H1 (cell line): ENCODE results near the gene TK2. TPM values are rescaled to one million over a fixed set of nuclear protein-coding genes. Genes with fewer than 3 reads are reported as not detected.
A peak's percentile ranks its signal among the peaks of the same experiment; 100 is the strongest.

ENCODE experiments used
- CTCF ChIA-PET: fragments of 300-600 bp; sonication (Branson Sonifier 250); formaldehyde crosslinking; loops from one replicate; lab custom pipeline; 2021; ENCODE audit not compliant: partially characterized antibody; lab: Charles Lee
- POLR2A ChIA-PET: fragments of 300-600 bp; sonication (Branson Sonifier 250); formaldehyde crosslinking; loops from one replicate; lab custom pipeline; 2021; ENCODE audit warnings: inconsistent platforms; ENCODE audit not compliant: partially characterized antibody; lab: Charles Lee
- DNase-seq, 2 experiments: peaks; one replicate each; pipeline versions ENCODE4 v3.0.0 to v3.0.0-alpha.2; 2010 to 2022; ENCODE audit warnings: low spot score in 2 of 2, low read depth in 1 of 2, mixed read lengths in 1 of 2
- FAIRE-seq: peaks from 2 replicates; lab custom pipeline; 2011; peaks lifted over from hg19 to GRCh38; lab: Jason Lieb, UNC
- H2AFZ ChIP-seq: 2 replicates; pipeline ENCODE4 v1.8.1; 2012; ENCODE audit warnings: low read length, inconsistent platforms
- H2AK5ac ChIP-seq: 2 replicates; pipeline ENCODE4 v1.6.1; 2013; ENCODE audit warnings: low read depth, low read length
- H2BK120ac ChIP-seq: replicated peaks from 2 replicates; pipeline ENCODE3; 2013; ENCODE audit warnings: low read depth, low read length, inconsistent platforms
- H2BK12ac ChIP-seq: 2 replicates; pipeline ENCODE4 v1.6.1; 2013; ENCODE audit warnings: low read depth, low read length
- H2BK15ac ChIP-seq: 2 replicates; pipeline ENCODE4 v1.6.1; 2013; ENCODE audit warnings: low read length
- H2BK20ac ChIP-seq: 2 replicates; pipeline ENCODE4 v1.6.1; 2013; ENCODE audit warnings: low read length
- H2BK5ac ChIP-seq: 2 replicates; pipeline ENCODE4 v1.6.1; 2013; ENCODE audit warnings: low read depth, low read length
- H3K14ac ChIP-seq: 2 replicates; pipeline ENCODE4 v1.6.1; 2013; ENCODE audit warnings: inconsistent platforms; ENCODE audit not compliant: insufficient read length
- H3K18ac ChIP-seq: 2 replicates; pipeline ENCODE4 v1.6.1; 2013; ENCODE audit warnings: low read length; ENCODE audit errors: extremely low read depth
- H3K23ac ChIP-seq: 2 replicates; pipeline ENCODE4 v1.6.1; 2013; ENCODE audit warnings: inconsistent platforms; ENCODE audit not compliant: insufficient read length
- H3K23me2 ChIP-seq: 2 replicates; pipeline ENCODE4 v1.6.1; 2013; ENCODE audit warnings: low read depth, low read length
- H3K27ac ChIP-seq: 2 replicates; pipeline ENCODE4 v1.6.1; 2011; ENCODE audit warnings: low read depth, low read length, inconsistent platforms
- H3K27me3 ChIP-seq, 4 experiments: replicated peaks in 1 of 4; 1 replicate in 1 of 4; 2 replicates in 3 of 4; pipeline versions ENCODE4 v1.6.1 to v1.8.1; 2011 to 2013; ENCODE audit warnings: low read length in 3 of 4, mild to moderate bottlenecking in 3 of 4, inconsistent platforms in 2 of 4, mixed read lengths in 2 of 4, moderate library complexity in 1 of 4; ENCODE audit not compliant: control insufficient read depth in 3 of 4, insufficient read depth in 3 of 4; ENCODE audit errors: extremely low read depth in 1 of 4
- H3K36me3 ChIP-seq, 4 experiments: 2 replicates each; pipeline versions ENCODE4 v1.6.1 to v1.8.1; 2011 to 2013; ENCODE audit warnings: mild to moderate bottlenecking in 4 of 4, low read length in 3 of 4, moderate library complexity in 2 of 4, control low read depth in 1 of 4, inconsistent platforms in 1 of 4; ENCODE audit not compliant: insufficient read depth in 4 of 4, control insufficient read depth in 2 of 4
- H3K4ac ChIP-seq: replicated peaks from 2 replicates; pipeline ENCODE3; 2013; ENCODE audit warnings: low read length, low read depth, mixed read lengths, inconsistent platforms; ENCODE audit not compliant: insufficient read length
- H3K4me1 ChIP-seq, 4 experiments: replicated peaks in 1 of 4; 1 replicate in 1 of 4; 2 replicates in 3 of 4; pipeline versions ENCODE4 v1.6.1 to v1.8.1; 2011 to 2013; ENCODE audit warnings: low read length in 3 of 4, inconsistent platforms in 2 of 4, mixed read lengths in 1 of 4; ENCODE audit not compliant: insufficient read depth in 4 of 4, control insufficient read depth in 3 of 4
- H3K4me2 ChIP-seq, 2 experiments: 2 replicates each; pipeline versions ENCODE4 v1.6.1 to v1.8.1; 2011 to 2013; ENCODE audit warnings: low read depth in 2 of 2, low read length in 2 of 2, control low read depth in 1 of 2, inconsistent platforms in 1 of 2, mild to moderate bottlenecking in 1 of 2; ENCODE audit not compliant: insufficient read depth in 1 of 2
- H3K4me3 ChIP-seq, 4 experiments: fragments of 200-600, 300-600 bp in 1 of 4; sonication (generic), shearing (Covaris generic), sonication (Bioruptor Twin) in 1 of 4; 2 replicates each; pipeline versions ENCODE4 v1.5.1 to v1.8.1; 2011 to 2016; ENCODE audit warnings: low read length in 4 of 4, low read depth in 3 of 4, control low read depth in 2 of 4, inconsistent platforms in 2 of 4, mild to moderate bottlenecking in 2 of 4, mixed read lengths in 1 of 4, moderate library complexity in 1 of 4; ENCODE audit not compliant: insufficient read depth in 2 of 4; ENCODE audit errors: extremely low read depth in 1 of 4
- H3K56ac ChIP-seq: replicated peaks from 2 replicates; pipeline ENCODE3; 2013; ENCODE audit warnings: low read depth, mild to moderate bottlenecking, mixed read lengths, low read length, inconsistent platforms; ENCODE audit not compliant: insufficient read length
- H3K79me1 ChIP-seq: 2 replicates; pipeline ENCODE4 v1.6.1; 2013; ENCODE audit warnings: low read depth, low read length, control low read depth
- H3K79me2 ChIP-seq, 2 experiments: 2 replicates each; pipeline versions ENCODE4 v1.6.1 to v1.8.1; 2012 to 2013; ENCODE audit warnings: low read length in 2 of 2, mild to moderate bottlenecking in 2 of 2, inconsistent platforms in 1 of 2; ENCODE audit not compliant: insufficient read depth in 2 of 2, control insufficient read depth in 1 of 2
- H3K9ac ChIP-seq, 4 experiments: replicated peaks in 1 of 4; 1 replicate in 1 of 4; 2 replicates in 3 of 4; pipeline versions ENCODE4 v1.6.1 to v1.8.1; 2011 to 2013; ENCODE audit warnings: low read depth in 3 of 4, low read length in 3 of 4, control low read depth in 2 of 4, mild to moderate bottlenecking in 2 of 4, moderate library complexity in 2 of 4, inconsistent platforms in 1 of 4; ENCODE audit errors: extremely low read depth in 1 of 4
- H3K9me3 ChIP-seq, 2 experiments: 2 replicates each; pipeline versions ENCODE4 v1.6.1 to v1.8.1; 2012 to 2013; ENCODE audit warnings: mild to moderate bottlenecking in 2 of 2, moderate library complexity in 2 of 2, control low read depth in 1 of 2, inconsistent platforms in 1 of 2, low read depth in 1 of 2, low read length in 1 of 2, mixed read lengths in 1 of 2; ENCODE audit not compliant: insufficient read depth in 2 of 2
- H4K20me1 ChIP-seq, 2 experiments: replicated peaks in 1 of 2; 2 replicates each; pipeline versions ENCODE3 to v1.8.1; 2011 to 2013; ENCODE audit warnings: inconsistent platforms in 2 of 2, low read length in 2 of 2, mild to moderate bottlenecking in 1 of 2; ENCODE audit not compliant: insufficient read depth in 2 of 2, control insufficient read depth in 1 of 2
- H4K5ac ChIP-seq: 2 replicates; pipeline ENCODE4 v1.6.1; 2013; ENCODE audit warnings: low read length, low read depth, mixed read lengths, inconsistent platforms; ENCODE audit not compliant: insufficient read length
- H4K8ac ChIP-seq: 2 replicates; pipeline ENCODE4 v1.8.0; 2013; ENCODE audit warnings: mild to moderate bottlenecking, moderate library complexity, low read length, inconsistent platforms; ENCODE audit not compliant: insufficient read depth; ENCODE audit errors: extremely low read depth
- H4K91ac ChIP-seq: replicated peaks from 2 replicates; pipeline ENCODE3; 2013; ENCODE audit warnings: low read length, mixed read lengths, inconsistent platforms; ENCODE audit not compliant: insufficient read length
- CBX5 ChIP-seq: fragments of 300-800, 300-1000 bp; sonication (generic); IDR thresholded peaks from 2 replicates; pipeline ENCODE4 v1.7.1; 2016; ENCODE audit warnings: antibody characterized with exemption, low read length, low read depth
- CHD1 ChIP-seq: IDR thresholded peaks from 2 replicates; pipeline ENCODE4 v1.6.1; 2012; ENCODE audit warnings: low read depth, low read length, improper control_type of control experiment
- CHD2 ChIP-seq: IDR thresholded peaks from 2 replicates; pipeline ENCODE4 v1.6.1; 2012; ENCODE audit warnings: low read length, improper control_type of control experiment
- CTCF ChIP-seq, 3 experiments: IDR thresholded peaks; 1 replicate in 2 of 3; 2 replicates in 1 of 3; pipeline versions ENCODE4 v1.5.1 to v1.6.1; 2011; ENCODE audit warnings: low read length in 3 of 3, mild to moderate bottlenecking in 3 of 3, inconsistent platforms in 2 of 3, low read depth in 1 of 3, moderate library complexity in 1 of 3; ENCODE audit not compliant: insufficient read depth in 1 of 3; ENCODE audit errors: control extremely low read depth in 1 of 3
- KDM1A ChIP-seq: fragments of 200-600, 300-600 bp; sonication (generic); IDR thresholded peaks from 2 replicates; pipeline ENCODE4 v1.7.1; 2016; ENCODE audit warnings: mild to moderate bottlenecking, low read length, borderline replicate concordance
- NRF1 ChIP-seq: IDR thresholded peaks from 2 replicates; pipeline ENCODE4 v1.6.1; 2011; ENCODE audit warnings: mild to moderate bottlenecking, low read depth, low read length, improper control_type of control experiment
- RAD21 ChIP-seq, 2 experiments: IDR thresholded peaks in 1 of 2; conservative IDR thresholded peaks in 1 of 2; 2 replicates each; pipeline ENCODE4 v1.6.1; 2011; ENCODE audit warnings: low read depth in 2 of 2, low read length in 2 of 2, improper control_type of control experiment in 1 of 2, inconsistent platforms in 1 of 2, mild to moderate bottlenecking in 1 of 2, moderate library complexity in 1 of 2
- SIX5 ChIP-seq: IDR thresholded peaks from 2 replicates; pipeline ENCODE4 v1.6.1; 2011; ENCODE audit warnings: mild to moderate bottlenecking, low read depth, low read length
- SP2 ChIP-seq: IDR thresholded peaks from 2 replicates; pipeline ENCODE4 v1.6.1; 2012; ENCODE audit warnings: mild to moderate bottlenecking, low read length, inconsistent platforms
- TBP ChIP-seq: IDR thresholded peaks from 2 replicates; pipeline ENCODE4 v1.6.1; 2011; ENCODE audit warnings: low read depth, low read length, improper control_type of control experiment
- WGBS, 2 experiments: shearing (Covaris generic) in 1 of 2; methylation state at CpG; one replicate each; pipeline versions ENCODE4 v1.1.6 to v1.1.7; 2013 to 2015; ENCODE audit warnings: low lambda C conversion rate in 2 of 2, mixed read lengths in 2 of 2, inconsistent platforms in 1 of 2, low coverage in 1 of 2, missing lambda C conversion rate in 1 of 2; ENCODE audit not compliant: insufficient replicate concordance in 2 of 2, insufficient coverage in 1 of 2, insufficient read length in 1 of 2; ENCODE audit errors: extremely low coverage in 1 of 2, missing lambda C conversion rate in 1 of 2; 5-methylcytosine and 5-hydroxymethylcytosine counted together
- polyA plus RNA-seq, 7 experiments: library from polyadenylated mRNA; depleted of rRNA in 3 of 7; stranded (reverse) in 5 of 7; unstranded in 2 of 7; fragments of >200 nt in 5 of 7; fragments of 200-250 nt in 2 of 7; gene quantifications; 1 replicate in 5 of 7; 2 replicates in 1 of 7; 4 replicates in 1 of 7; pipeline versions ENCODE4 v1.2.1 to v1.2.3, GENCODE V29; 2011 to 2013; ENCODE audit warnings: missing spikeins in 2 of 7, mixed read lengths in 2 of 7
- total RNA-seq: library from RNA; stranded (reverse); fragmentation: NEBNext Ultra II Directional; extraction: Animal tissue kit (Norgen Biotek cat#: 25700); gene quantifications from 2 replicates; pipeline ENCODE4 v1.2.1, GENCODE V29; 2021

TK2 gene
- total and polyA plus RNA-seq, 2 of the 8 experiments (the other 6 are each of a cell fraction or from before 2014, with no cell fraction given) = 2.7 to 3.6 TPM

GRCh38 chr16:66471716-66472393, 78.1 kb downstream of the TK2 start:
- POLR2A ChIA-PET = no interaction called here
- 85% methylated on average over 9 of the region's 10 CpGs; no CpG with 5 or more reads in 1 of the 2 experiments for WGBS, 2 experiments
- TF ChIP-seq KDM1A (no peak), CHD2 (no peak), TBP (0 out of 2 replicates have a peak, but pooled peaks have one; percentile 26), NRF1 (no peak), SIX5 (no peak), RAD21 (IDR thresholded peaks at IDR 0.05 in 1 of 2, conservative IDR thresholded peaks at IDR 0.05 in 1 of 2; ENCODE audit: low read depth in 2 of 2, low read length in 2 of 2) (peak; percentile 48 to 69), SP2 (no peak), CHD1 (no peak), CTCF (IDR thresholded peaks at IDR 0.05; ENCODE audit: control extremely low read depth in 1 of 3, insufficient read depth in 1 of 3, low read depth in 1 of 3, low read length in 3 of 3) (peak; percentile 48 to 53 (median 53)), CBX5 (no peak)

More at GRCh38 chr16:66471716-66472393, 78.1 kb downstream of the TK2 start:
- Histone ChIP-seq H3K4me1 (peaks cover 0 to 4% (median 1%) of the 10 kb centered on the region in 4 experiments; a peak in 2 of 7 replicates), H2AFZ (no peak overlapping the region), H3K4me2 (no peak overlapping the region), H3K79me1 (no peaks in the 10 kb centered on the region), H2BK120ac (no peak overlapping the region), H3K36me3 (no peaks in the 10 kb centered on the region), H3K23me2 (peaks cover 3% of the 10 kb centered on the region; the same call in 1 of the 2 replicates), H2BK12ac (no peak overlapping the region), H4K8ac (no peak overlapping the region), H4K91ac (no peak overlapping the region), H3K14ac (no peak overlapping the region), H3K79me2 (no peaks in the 10 kb centered on the region), H4K5ac (no peak overlapping the region), H4K20me1 (no peaks in the 10 kb centered on the region), H3K4me3 (no peak overlapping the region), H3K56ac (no peak overlapping the region), H3K27ac (no peak overlapping the region), H3K23ac (no peak overlapping the region), H2BK5ac (no peak overlapping the region), H3K9me3 (no peaks in the 10 kb centered on the region), H2BK20ac (no peak overlapping the region), H3K18ac (no peak overlapping the region), H2AK5ac (no peak overlapping the region), H2BK15ac (no peak overlapping the region; the same call in 1 of the 2 replicates), H3K4ac (no peak overlapping the region), H3K9ac (no peak overlapping the region), H3K27me3 (no peaks in the 10 kb centered on the region; a peak in 3 of 7 replicates)
- FAIRE-seq = no peak
- no peak for DNase-seq
- CTCF ChIA-PET = interaction anchor here (0.7 to 15.3 kb wide), 17 partner anchors 9 to 128 kb away, joined by 3 to 226 read pairs (median 5); no protein-coding TSS in a partner anchor
